Kidney capillary endothelial cell (primary cell): Measurements from ENCODE around the gene ANO1.
"Not testable (repeated sequence)": the region's sequence is repeated elsewhere in the genome, so short reads cannot be mapped to it uniquely, and the experiment has no call there.

ENCODE experiments used
- DNase-seq: peaks from one replicate; pipeline ENCODE4 v3.0.0-alpha.2; 2018; ENCODE audit warnings: low spot score

Gene ANO1

GRCh38 chr11:70210051-70210501 lies 132.0 kb downstream of the ANO1 start:
- DNase-seq: no peak

DNA sequence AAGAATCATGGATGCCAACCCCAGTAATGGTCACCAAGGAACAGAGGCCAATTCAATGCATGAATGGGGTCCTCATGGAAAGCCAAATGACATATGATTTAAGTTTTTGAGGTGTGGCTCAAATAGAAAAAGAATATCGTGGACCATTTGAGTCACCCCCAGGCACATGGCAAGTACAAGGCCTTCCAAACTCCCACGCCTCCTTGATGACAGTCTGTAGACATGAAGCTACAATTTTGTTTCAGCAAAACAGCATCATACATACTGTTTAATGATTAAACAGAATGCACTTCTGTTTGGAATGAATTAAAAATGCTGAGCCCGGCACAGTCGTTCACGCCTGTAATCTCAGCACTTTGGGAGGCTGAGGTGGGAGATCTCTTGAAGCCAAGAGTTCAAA lies 132.4 kb downstream of the ANO1 start:
- no peak for DNase-seq

- no peak for DNase-seq
Measured at GRCh38 chr11:70212227-70212811, 134.2 kb downstream of the ANO1 start.

DNA sequence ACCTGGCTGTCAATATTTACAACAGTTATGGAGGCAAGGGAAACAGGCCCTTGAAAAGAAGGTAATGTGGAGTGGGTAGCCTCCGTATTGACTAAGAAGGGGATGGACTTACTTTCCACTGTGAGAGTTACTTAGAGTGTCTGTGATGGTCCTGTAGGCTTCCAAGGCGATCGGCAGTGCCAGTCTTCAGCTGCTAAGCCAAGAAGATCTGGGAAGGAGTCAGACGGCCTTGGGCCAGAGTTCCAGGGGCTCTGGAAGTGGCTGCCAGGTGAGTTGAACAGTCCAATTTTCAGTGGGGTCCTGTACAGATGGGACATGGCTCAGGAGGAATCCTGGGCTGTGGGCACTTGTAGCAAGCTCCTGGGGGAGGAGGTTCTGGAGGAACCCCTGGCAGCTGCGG lies 139.3 kb downstream of the ANO1 start:
- DNase-seq: not testable (repeated sequence)

DNA sequence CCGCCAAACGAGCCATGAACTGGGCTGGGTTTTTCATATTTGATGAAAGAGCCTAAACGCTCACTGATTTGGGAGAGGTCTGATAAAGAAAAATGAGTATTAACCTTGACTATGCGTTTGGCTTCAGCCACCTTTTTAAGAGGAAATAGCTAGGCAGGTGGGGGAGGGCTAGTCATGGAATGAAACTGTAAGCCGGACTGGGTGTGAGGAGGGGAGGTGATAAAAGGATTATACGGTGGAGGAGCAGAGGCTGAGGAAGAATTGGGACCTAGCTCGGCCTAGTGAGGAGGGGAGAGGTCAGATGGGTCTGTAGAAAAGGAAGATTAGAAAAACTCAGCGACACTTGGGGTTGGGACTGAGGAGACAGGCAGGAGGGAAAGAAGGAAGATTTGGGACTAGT lies 140.0 kb downstream of the ANO1 start:
- DNase-seq: not testable (repeated sequence)

- no peak for DNase-seq
Measured at GRCh38 chr11:70220136-70220535, 142.0 kb downstream of the ANO1 start.

DNA sequence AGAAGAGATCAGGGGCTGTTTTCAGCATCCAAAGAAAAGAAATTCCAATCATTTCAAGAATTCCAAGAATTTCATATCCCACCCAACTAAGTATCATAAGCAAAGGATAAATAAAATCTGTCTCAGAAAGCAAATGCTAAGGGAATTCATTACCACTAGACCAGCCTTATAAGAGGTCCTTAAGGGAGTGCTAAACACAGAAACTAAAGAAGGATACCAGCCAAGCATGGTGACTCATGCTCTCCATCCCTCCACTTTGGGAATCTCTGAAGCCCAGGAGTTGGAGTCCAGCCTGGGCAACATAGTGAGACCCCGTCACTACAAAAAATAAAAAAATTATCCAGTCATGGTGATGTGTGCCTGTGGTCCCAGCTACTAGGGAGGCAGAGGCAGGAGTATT lies 142.8 kb downstream of the ANO1 start:
- DNase-seq: no peak

DNA sequence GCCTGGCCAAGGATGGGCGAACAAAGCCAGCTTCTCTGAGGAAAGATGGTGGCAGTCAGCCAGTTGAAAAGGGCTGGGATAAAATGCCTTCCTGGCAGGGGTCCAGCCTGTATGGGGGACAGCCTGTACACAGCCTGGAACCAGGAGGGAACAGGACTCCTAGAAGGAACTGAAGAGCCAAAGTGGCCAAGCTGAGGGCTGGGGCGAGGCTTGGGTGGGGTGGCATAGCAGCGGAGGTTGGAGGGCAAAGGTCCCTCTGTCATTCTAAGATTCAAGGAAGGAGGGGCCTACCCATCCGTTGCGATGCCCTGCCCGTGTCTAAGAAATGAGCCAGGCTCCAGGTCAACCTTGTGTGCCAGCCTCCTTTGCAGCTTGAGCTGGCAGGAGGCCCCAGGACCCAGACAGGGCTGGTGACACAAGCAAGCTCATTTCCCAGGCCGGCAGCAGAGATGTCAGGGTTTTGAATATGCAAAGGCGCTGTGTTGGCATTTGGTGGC lies 147.6 kb downstream of the ANO1 start:
- no peak for DNase-seq

- no peak for DNase-seq
Measured at GRCh38 chr11:70226183-70226582, 148.1 kb downstream of the ANO1 start.

GRCh38 chr11:70226967-70227366 lies 148.8 kb downstream of the ANO1 start:
- DNase-seq: no peak

DNA sequence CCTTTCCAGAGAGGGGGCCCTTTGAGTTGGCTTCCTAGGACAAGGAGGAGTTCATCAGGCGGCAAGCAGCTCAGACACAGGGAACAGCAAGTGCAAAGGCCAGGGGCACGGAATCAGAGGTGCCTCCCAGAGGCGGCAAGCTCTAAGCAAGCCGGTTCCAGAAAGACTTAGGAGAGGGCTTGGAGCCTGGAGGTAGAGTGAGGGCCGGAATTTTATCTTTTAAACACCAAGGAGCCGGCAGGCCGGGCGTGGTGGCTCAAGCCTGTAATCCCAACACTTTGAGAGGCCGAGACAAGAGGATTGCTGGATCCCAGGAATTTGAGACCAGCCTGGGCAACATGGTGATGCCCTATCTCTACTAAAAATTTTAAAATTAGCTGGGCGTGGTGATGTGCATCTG lies 151.6 kb downstream of the ANO1 start:
- no peak for DNase-seq

- no peak for DNase-seq
Measured at GRCh38 chr11:70230151-70230839, 152.2 kb downstream of the ANO1 start.

DNA sequence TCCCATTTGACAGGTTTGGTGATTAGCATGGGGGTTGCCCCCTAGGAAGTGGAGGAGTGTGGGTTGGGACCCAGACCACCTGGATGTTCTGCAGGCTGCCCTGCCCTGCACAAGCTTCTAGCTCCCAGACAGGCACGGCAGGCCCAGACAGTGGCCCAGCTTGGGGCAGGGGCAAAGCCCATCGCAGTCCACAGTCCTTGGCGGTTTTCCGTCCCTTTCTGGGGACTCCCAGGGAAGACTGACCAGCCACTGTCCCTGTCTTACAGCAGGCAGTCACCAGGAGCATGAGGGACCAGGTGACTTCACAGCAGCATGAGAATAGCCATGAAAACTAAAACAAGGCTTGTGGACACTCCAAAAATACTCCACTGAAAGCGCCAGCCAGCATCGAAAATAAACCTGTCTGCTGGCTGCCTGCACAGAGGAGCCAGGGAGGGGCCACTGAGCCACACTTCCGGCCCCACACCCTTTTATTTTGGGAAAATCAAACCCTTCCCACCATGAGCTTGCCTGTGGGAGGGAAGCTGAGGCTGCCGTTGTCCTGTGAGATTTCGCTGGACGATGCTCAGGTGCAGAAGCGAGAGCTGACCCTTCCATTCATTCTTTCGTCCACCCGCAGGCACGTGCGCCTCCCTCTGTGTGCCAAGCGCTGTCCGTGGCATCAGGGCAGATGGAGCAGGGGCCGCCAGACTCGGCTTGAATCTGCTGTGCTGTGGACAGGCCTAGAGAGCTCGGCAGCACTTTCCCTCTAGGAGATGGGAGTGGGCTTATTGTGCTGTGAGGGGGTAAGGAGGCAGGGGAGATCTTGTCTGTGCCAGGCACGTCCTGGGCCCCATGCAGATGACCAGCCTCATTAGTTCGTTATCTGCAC lies 153.0 kb downstream of the ANO1 start:
- no peak for DNase-seq

- DNase-seq: no peak
Measured at GRCh38 chr11:70233034-70233433, 154.9 kb downstream of the ANO1 start.

- peak; percentile 80 for DNase-seq
Measured at GRCh38 chr11:70233511-70233934, 155.4 kb downstream of the ANO1 start.

GRCh38 chr11:70233962-70234361 lies 155.8 kb downstream of the ANO1 start:
- DNase-seq: no peak
